ENCODE measurements around the gene PSMD1. TPM values are rescaled to one million over a fixed set of nuclear protein-coding genes. Genes with fewer than 3 reads are reported as not detected.

PSMD1 gene
- total and polyA plus RNA-seq, 2 experiments from 2014 or later, result 148 to 177 TPM

GRCh38 chr2:231186325-231186724 lies 129.7 kb downstream of the PSMD1 start:
- no peaks in the 10 kb centered on the region for H3K36me3 ChIP-seq (ENCODE audit: insufficient read depth)
- Mint-ChIP-seq H3K4me3 (no peak overlapping the region), H3K4me1 (peaks cover 28% of the 10 kb centered on the region), H3K36me3 (ENCODE audit: low read depth) (no peaks in the 10 kb centered on the region), H3K27me3 (ENCODE audit: insufficient read depth, low read depth, poor library complexity) (peaks cover 29% of the 10 kb centered on the region), H3K27ac (no peak overlapping the region), H3K9me3 (no peaks in the 10 kb centered on the region)
- ATAC-seq (no peak), DNase-seq (ENCODE audit: low spot score) (no peak)
- H4K20me1 ChIP-seq (replicated peaks; ENCODE audit: insufficient read depth), result no peaks in the 10 kb centered on the region
- H3K79me2 ChIP-seq (replicated peaks; ENCODE audit: insufficient read depth), result no peaks in the 10 kb centered on the region
- H3K4me2 ChIP-seq, result no peak overlapping the region
- H3K27ac ChIP-seq (ENCODE audit: low read depth), result no peak overlapping the region
- H3K27me3 ChIP-seq (ENCODE audit: insufficient read depth), result no peaks in the 10 kb centered on the region
- no peak for TF ChIP-seq JUNB (IDR thresholded peaks at IDR 0.05; ENCODE audit: unreplicated experiment)
- TF ChIP-seq, protein P1, sequence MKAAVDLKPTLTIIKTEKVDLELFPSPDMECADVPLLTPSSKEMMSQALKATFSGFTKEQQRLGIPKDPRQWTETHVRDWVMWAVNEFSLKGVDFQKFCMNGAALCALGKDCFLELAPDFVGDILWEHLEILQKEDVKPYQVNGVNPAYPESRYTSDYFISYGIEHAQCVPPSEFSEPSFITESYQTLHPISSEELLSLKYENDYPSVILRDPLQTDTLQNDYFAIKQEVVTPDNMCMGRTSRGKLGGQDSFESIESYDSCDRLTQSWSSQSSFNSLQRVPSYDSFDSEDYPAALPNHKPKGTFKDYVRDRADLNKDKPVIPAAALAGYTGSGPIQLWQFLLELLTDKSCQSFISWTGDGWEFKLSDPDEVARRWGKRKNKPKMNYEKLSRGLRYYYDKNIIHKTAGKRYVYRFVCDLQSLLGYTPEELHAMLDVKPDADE (IDR thresholded peaks at IDR 0.05), result no peak
- TF ChIP-seq POLR2AphosphoS5 (IDR thresholded peaks at IDR 0.05; ENCODE audit: low read depth), result no peak
- no peak for TF ChIP-seq CREB1 (CRISPR knock-in tag; IDR thresholded peaks at IDR 0.05; ENCODE audit: low read depth)
- no peak for TF ChIP-seq NANOG (IDR thresholded peaks at IDR 0.05; ENCODE audit: borderline replicate concordance)
- TF ChIP-seq, protein P2, sequence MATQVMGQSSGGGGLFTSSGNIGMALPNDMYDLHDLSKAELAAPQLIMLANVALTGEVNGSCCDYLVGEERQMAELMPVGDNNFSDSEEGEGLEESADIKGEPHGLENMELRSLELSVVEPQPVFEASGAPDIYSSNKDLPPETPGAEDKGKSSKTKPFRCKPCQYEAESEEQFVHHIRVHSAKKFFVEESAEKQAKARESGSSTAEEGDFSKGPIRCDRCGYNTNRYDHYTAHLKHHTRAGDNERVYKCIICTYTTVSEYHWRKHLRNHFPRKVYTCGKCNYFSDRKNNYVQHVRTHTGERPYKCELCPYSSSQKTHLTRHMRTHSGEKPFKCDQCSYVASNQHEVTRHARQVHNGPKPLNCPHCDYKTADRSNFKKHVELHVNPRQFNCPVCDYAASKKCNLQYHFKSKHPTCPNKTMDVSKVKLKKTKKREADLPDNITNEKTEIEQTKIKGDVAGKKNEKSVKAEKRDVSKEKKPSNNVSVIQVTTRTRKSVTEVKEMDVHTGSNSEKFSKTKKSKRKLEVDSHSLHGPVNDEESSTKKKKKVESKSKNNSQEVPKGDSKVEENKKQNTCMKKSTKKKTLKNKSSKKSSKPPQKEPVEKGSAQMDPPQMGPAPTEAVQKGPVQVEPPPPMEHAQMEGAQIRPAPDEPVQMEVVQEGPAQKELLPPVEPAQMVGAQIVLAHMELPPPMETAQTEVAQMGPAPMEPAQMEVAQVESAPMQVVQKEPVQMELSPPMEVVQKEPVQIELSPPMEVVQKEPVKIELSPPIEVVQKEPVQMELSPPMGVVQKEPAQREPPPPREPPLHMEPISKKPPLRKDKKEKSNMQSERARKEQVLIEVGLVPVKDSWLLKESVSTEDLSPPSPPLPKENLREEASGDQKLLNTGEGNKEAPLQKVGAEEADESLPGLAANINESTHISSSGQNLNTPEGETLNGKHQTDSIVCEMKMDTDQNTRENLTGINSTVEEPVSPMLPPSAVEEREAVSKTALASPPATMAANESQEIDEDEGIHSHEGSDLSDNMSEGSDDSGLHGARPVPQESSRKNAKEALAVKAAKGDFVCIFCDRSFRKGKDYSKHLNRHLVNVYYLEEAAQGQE (IDR thresholded peaks at IDR 0.05; ENCODE audit: unreplicated experiment), result no peak
- no peak for TF ChIP-seq STAT1 (IDR thresholded peaks at IDR 0.05; ENCODE audit: unreplicated experiment)
- TF ChIP-seq, protein P3, sequence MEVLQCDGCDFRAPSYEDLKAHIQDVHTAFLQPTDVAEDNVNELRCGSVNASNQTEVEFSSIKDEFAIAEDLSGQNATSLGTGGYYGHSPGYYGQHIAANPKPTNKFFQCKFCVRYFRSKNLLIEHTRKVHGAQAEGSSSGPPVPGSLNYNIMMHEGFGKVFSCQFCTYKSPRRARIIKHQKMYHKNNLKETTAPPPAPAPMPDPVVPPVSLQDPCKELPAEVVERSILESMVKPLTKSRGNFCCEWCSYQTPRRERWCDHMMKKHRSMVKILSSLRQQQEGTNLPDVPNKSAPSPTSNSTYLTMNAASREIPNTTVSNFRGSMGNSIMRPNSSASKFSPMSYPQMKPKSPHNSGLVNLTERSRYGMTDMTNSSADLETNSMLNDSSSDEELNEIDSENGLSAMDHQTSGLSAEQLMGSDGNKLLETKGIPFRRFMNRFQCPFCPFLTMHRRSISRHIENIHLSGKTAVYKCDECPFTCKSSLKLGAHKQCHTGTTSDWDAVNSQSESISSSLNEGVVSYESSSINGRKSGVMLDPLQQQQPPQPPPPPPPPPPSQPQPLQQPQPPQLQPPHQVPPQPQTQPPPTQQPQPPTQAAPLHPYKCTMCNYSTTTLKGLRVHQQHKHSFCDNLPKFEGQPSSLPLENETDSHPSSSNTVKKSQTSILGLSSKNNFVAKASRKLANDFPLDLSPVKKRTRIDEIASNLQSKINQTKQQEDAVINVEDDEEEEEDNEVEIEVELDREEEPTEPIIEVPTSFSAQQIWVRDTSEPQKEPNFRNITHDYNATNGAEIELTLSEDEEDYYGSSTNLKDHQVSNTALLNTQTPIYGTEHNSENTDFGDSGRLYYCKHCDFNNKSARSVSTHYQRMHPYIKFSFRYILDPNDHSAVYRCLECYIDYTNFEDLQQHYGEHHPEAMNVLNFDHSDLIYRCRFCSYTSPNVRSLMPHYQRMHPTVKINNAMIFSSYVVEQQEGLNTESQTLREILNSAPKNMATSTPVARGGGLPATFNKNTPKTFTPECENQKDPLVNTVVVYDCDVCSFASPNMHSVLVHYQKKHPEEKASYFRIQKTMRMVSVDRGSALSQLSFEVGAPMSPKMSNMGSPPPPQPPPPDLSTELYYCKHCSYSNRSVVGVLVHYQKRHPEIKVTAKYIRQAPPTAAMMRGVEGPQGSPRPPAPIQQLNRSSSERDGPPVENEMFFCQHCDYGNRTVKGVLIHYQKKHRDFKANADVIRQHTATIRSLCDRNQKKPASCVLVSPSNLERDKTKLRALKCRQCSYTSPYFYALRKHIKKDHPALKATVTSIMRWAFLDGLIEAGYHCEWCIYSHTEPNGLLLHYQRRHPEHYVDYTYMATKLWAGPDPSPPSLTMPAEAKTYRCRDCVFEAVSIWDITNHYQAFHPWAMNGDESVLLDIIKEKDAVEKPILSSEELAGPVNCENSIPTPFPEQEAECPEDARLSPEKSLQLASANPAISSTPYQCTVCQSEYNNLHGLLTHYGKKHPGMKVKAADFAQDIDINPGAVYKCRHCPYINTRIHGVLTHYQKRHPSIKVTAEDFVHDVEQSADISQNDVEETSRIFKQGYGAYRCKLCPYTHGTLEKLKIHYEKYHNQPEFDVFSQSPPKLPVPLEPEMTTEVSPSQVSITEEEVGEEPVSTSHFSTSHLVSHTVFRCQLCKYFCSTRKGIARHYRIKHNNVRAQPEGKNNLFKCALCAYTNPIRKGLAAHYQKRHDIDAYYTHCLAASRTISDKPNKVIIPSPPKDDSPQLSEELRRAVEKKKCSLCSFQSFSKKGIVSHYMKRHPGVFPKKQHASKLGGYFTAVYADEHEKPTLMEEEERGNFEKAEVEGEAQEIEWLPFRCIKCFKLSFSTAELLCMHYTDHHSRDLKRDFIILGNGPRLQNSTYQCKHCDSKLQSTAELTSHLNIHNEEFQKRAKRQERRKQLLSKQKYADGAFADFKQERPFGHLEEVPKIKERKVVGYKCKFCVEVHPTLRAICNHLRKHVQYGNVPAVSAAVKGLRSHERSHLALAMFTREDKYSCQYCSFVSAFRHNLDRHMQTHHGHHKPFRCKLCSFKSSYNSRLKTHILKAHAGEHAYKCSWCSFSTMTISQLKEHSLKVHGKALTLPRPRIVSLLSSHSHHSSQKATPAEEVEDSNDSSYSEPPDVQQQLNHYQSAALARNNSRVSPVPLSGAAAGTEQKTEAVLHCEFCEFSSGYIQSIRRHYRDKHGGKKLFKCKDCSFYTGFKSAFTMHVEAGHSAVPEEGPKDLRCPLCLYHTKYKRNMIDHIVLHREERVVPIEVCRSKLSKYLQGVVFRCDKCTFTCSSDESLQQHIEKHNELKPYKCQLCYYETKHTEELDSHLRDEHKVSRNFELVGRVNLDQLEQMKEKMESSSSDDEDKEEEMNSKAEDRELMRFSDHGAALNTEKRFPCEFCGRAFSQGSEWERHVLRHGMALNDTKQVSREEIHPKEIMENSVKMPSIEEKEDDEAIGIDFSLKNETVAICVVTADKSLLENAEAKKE (CRISPR knock-in tag; IDR thresholded peaks at IDR 0.05), result no peak
- TF ChIP-seq EZH2phosphoT487 (IDR thresholded peaks at IDR 0.05; ENCODE audit: unreplicated experiment), result no peak
- no peak for TF ChIP-seq ZNF331 (CRISPR knock-in tag; IDR thresholded peaks at IDR 0.05; ENCODE audit: low read depth)
- TF ChIP-seq CTCF (conservative IDR thresholded peaks at IDR 0.05; ENCODE audit: low read depth in 2 of 2), result no peak
- H3K4me3 ChIP-seq, result no peak overlapping the region
- peaks cover 3% of the 10 kb centered on the region; the same call in 1 of the 2 replicates for H3K9me2 ChIP-seq (ENCODE audit: insufficient read depth)
- H3K4me1 ChIP-seq (ENCODE audit: insufficient read depth), result peaks cover 14% of the 10 kb centered on the region
- peaks cover 13% of the 10 kb centered on the region for H3F3A ChIP-seq (replicated peaks; ENCODE audit: low read depth)
- no peak overlapping the region for H2AFZ ChIP-seq

Measured in GM23338 (cell line).